ENCODE measurements around the gene TTC38.

GRCh38 chr22:46247443-46247975 lies 20.3 kb upstream of the TTC38 start:
- TF ChIP-seq POLR2A (IDR thresholded peaks at IDR 0.05): no peak
- TF ChIP-seq CTCF (IDR thresholded peaks at IDR 0.05): no peak
